NCI-H82 (cell line): ENCODE data around the gene ARHGEF26.

Source experiments
- DNase-seq: peaks from one replicate; lab custom pipeline; 2025; lab: John Stamatoyannopoulos, UW

ARHGEF26 gene

GRCh38 chr3:154252759-154253638, 131.8 kb downstream of the ARHGEF26 start:
- peak; percentile 95 for DNase-seq

- DNase-seq: no peak
Observed at GRCh38 chr3:154254527-154254926, 133.3 kb downstream of the ARHGEF26 start.

DNA sequence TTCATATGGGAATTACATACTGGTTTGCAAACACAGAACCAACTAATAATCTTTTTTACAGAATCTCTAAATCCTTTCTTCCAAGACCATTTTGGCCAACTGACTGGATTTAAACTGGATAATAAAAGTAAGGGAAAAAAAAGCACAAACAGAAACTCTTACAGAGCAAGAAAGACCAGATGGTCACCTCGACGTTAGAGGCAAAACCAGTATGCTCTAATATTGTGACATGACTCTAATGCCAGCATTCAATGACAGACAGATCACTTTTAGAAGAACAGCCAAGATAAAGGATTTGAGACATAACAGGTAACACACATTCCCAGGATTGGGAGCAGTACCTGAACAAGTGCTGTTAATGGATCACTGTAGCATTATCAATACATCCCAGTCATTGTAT, 152.2 kb downstream of the ARHGEF26 start:
- DNase-seq: no peak

DNA sequence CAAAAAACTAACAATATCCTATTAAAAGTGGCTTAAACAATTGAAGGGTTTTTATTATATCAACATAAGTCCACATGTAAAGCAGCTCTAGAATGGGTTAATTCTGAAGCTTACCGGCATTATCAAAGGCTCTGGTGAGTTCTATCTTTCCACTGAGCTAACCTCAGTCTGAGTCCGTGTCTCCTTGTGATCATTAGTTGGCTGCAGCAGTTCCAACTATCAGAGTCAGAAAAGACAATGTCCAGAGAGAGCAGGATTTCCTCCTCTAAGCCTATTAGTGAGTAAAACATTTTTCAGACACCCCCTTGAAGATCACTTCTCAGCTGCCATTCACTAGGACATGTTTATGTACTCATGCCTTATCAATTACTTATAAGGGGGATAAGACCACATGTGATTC, 153.2 kb downstream of the ARHGEF26 start:
- DNase-seq: peak; percentile 36

- no peak for DNase-seq
Observed at GRCh38 chr3:154275292-154275691, 154.1 kb downstream of the ARHGEF26 start.

DNA sequence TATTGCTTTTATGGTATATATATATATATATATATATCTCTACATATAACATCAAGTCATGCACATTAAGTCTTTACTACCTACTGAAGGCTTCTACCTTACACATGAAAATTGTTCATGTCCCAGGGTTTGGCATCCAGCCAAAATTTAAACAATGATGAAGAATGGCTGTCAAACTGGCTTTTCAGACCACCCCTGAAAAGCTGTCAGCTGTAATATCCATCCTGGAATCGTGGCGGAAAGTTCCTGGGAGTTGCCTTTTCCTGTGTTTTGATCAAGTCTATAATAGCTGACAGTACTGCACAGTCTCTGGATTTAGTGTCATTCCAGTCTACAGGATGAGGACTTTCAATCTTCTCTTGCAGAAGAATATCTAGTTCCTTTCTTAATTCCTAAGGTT, 154.8 kb downstream of the ARHGEF26 start:
- peak; percentile 62 for DNase-seq

DNA sequence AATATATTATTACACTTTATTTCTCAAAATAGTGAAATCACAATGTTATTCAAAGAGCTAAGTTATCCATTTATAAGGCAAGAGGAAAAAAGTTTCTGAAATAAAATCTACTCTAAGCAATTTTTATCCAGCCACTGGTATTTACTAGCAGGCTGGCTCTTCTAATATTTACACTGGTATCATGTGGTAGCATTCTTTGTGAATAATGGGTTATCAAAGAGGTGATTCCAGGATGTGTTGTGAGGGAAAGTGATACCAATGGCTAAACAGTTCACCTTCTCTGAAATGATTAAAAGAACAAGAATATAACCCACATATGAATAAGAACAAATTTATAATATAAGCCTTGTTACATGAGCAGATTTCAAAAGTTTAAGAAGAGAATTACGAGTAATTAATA, 159.0 kb downstream of the ARHGEF26 start:
- DNase-seq: no peak

DNA sequence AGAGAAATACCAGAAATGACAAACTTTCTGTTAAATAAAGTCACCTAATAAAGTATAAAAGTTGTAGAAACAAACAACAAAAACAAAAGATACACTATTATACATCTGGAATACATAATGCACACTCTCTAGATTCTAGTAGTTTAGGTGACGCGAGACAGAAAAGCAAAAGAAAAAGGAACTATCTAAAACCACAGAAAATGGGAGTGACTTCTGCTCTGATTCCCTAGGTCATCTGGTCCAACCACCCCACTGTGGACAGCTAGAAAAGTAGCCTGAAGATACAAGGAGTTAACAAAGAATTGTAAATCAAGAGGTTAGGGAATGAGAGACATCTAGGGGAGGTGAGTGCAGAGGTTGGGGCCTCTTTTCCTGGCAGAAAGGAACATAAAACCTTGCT, 164.0 kb downstream of the ARHGEF26 start:
- no peak for DNase-seq

- DNase-seq: no peak
Observed at GRCh38 chr3:154290187-154290586, 169.0 kb downstream of the ARHGEF26 start.

- DNase-seq: no peak
Observed at GRCh38 chr3:154294016-154294415, 172.8 kb downstream of the ARHGEF26 start.

GRCh38 chr3:154301561-154301960, 180.4 kb downstream of the ARHGEF26 start:
- DNase-seq: peak; percentile 30

DNA sequence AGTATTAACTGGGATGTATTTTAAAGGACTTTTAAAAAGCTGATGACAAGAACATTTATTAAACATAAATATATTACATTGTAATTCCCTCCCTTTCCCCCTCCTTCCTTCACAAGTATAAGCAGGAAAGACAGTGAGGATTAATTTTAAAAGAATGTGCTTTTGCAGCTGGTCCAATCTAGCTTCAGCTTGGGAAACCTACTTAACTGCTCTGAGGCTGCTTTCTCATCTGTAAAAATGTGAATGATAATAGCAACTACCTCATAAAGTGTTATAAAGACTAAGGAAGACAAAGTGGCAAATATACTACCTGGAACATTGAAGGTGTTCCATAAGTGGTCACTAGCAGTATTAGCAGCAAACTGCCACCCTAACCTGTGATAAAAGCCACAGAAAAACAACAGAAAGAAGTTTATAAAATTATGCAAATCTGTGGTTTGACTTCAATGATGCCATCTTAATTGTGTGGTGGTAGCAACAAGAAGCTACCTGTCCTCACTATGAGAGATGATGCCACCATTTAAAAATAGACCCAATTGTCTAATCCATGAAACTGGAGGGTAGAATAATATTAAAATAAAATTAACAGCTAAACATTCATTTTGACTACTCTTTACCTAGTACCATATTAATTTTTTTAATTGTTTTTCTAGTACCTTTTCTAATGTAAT, 183.1 kb downstream of the ARHGEF26 start:
- no peak for DNase-seq

- no peak for DNase-seq
Observed at GRCh38 chr3:154304936-154305335, 183.7 kb downstream of the ARHGEF26 start.

DNA sequence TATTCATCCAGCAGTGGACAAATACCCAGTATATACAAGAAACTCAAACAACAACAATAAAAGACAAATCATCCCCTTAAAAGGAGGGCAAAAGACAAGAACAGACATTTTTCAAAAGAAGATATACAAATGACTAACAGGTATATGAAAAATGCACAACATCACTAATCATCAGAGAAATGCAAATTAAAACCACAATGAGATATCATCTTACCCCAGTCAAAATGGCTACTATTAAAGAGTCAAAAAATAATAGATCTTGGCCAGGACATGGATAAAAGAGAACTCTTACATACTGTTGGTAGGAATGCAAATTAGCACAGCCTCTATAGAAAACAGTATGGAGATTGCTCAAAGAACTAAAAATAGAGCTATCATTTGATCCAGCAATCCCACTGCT, 186.2 kb downstream of the ARHGEF26 start:
- no peak for DNase-seq
